IPS-NIHi11 (cell line): ENCODE data around the gene SEMA3E.
"Not testable (repeated sequence)": the region's sequence is repeated elsewhere in the genome, so short reads cannot be mapped to it uniquely, and the experiment has no call there.

Experiments used
- DNase-seq: peaks from one replicate; pipeline ENCODE4 v3.0.0; 2012; ENCODE audit warnings: mixed read lengths, low spot score

SEMA3E gene

DNA sequence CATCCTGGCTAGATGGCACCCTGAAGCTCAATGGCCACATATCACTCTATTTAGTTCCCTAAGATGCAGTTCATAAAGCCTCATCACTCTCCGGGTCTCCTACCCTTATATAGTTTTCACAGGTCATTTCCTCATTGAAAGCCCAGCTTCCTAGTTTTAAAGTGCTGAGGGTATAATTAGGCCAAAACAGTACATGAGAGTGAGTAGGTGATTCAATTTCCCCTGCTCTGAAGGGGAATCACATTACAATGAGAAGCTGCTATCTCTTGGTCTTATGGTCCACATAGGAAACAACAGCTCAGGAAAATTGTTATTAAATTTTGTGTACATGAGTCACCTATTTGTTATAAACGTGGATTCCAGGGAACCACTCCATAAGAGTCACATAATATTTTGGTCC is 162.0 kb downstream of the SEMA3E start:
- no peak for DNase-seq

DNA sequence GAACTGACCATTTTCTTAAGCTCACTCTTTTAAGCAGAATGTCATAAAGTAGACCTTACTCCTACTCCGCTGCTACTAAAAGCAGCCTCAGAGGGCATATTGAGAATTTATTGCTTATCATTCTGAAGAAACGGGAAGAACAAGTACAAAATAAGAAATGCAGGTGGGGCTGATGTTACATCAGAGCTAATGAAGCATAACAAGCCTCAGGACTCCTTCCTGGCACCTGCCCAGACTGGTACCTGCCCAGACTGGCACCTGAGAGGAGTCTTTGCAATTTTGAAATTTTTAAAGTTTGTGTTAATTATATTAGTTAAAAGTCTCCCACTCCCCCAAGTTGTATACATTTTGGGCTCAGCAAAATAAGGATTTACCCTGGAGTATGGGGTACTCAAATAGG is 162.4 kb downstream of the SEMA3E start:
- no peak for DNase-seq

- DNase-seq = no peak
These were observed 164.1 kb downstream of the SEMA3E start for GRCh38 chr7:83484826-83485225.

DNA sequence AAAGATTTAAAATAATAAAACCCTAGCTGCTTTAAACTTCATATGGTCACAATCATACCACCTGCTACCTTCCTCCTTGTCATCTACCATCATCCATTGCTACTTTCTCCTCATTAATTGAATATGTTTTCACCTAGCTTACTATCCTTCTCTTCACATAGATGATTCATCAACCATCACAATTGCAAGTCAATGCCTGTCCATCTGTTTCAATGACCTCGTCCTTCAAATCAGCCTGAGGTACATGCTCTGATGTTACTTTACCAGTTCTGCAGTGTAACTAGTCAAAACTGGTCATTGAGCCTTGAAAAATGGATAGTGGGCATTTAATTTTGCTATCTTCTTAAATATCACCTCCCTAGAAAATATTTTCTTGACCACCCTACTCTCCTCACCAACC is 164.7 kb downstream of the SEMA3E start:
- no peak for DNase-seq

GRCh38 chr7:83478616-83479015 is 170.3 kb downstream of the SEMA3E start:
- no peak for DNase-seq

GRCh38 chr7:83476511-83477050 is 172.4 kb downstream of the SEMA3E start:
- no peak for DNase-seq

GRCh38 chr7:83475420-83475819 is 173.5 kb downstream of the SEMA3E start:
- peak; percentile 28 for DNase-seq

- DNase-seq = no peak
These were observed 176.6 kb downstream of the SEMA3E start for GRCh38 chr7:83472376-83472775.

DNA sequence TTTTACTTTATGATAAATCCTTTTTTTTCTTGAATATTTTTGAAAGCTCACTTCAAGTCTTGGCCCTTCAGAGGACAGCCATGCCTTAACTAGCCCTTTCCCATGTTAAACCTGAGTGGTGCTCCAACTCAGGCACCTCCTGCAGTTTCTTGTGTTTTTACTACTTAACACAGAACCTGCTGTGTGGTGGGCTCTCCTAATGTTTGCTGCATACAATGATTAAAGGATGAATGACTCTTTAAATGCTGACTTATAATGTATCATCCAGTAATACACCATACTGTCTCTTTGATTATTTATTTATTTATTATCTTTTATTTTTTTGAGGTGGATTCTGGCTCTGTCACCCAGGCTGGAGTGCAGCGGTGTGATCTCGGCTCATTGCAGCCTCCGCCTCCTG is 179.4 kb downstream of the SEMA3E start:
- peak; percentile 14 for DNase-seq

- DNase-seq = no peak
These were observed 179.9 kb downstream of the SEMA3E start for GRCh38 chr7:83469076-83469475.

DNA sequence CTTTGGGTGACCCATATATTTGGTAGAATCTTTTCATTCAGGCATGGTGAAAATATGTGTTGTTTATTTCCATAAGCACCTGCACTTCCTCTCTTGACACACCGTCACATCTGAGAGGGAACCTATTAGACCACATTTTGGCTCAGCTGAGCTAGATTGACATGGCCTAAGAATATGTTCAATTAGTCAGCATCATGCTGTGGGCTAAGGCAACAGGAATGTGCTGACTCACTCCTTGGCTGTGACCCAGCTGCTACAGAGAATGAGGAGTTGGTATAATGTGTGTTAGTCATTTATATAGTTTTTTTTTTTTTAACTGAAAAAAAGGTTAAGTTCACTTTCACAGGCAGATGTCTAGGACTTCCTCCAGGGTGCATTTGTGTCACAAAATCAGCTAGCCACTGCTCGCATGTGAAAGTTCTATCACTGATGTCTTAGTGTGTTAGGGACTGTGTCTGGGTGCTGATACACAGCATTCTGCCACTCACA is 180.6 kb downstream of the SEMA3E start:
- DNase-seq = peak; percentile 71

GRCh38 chr7:83467493-83467892 is 181.4 kb downstream of the SEMA3E start:
- DNase-seq = no peak

DNA sequence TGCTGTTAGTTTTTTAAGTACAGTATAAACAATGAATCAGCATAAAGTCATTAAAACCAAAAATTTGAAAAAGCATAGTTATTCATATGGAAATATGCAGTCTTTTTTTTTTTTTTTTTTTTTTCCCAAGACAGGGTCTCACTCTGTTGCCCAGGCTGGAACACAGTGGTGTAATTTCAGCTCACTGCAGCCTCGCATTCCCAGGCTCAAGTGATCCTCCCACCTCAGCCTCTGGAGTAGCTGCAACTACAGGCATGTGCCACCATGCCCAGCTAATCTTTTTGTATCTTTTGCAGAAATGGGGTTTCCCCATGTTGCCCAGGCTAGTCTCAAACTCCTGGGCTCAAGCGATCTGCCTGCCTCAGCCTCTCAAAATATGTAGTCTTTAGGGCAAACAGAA is 182.0 kb downstream of the SEMA3E start:
- no peak for DNase-seq

GRCh38 chr7:83466187-83466923 is 182.6 kb downstream of the SEMA3E start:
- DNase-seq = no peak

DNA sequence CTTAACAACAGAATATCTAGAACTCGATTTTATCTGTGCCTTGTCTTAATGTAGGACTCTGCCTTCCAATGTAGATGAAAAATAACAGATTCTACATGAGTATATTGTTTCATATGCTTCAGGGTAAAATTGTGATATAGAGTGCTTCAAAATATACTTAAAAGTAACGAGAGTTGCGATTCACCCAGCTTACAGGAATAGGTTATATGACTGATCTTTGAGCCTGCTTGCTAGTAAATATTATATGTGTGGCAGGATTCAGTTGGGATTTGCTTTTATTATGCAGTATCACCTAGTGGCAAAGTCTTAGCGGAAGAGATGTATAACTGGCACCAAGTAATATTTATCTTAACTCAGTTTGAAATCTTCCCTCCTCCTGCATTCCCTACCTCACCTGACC is 183.3 kb downstream of the SEMA3E start:
- no peak for DNase-seq

DNA sequence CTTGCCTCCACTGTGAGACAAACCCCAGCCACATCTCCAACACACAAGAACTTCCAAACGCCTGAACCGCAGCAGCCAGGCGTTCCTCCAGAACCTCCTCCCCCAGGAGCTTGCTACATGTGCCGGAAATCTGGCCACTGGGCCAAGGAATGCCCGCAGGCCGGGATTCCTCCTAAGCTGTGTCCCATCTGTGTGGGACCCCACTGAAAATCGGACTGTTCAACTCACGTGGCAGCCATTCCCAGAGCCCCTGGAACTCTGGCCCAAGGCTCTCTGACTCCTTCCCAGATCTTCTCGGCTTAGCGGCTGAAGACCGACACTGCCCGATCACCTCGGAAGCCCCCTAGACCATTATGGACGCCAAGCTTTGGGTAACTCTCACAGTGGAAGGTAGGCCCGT is 187.1 kb downstream of the SEMA3E start:
- not testable (repeated sequence) for DNase-seq

DNA sequence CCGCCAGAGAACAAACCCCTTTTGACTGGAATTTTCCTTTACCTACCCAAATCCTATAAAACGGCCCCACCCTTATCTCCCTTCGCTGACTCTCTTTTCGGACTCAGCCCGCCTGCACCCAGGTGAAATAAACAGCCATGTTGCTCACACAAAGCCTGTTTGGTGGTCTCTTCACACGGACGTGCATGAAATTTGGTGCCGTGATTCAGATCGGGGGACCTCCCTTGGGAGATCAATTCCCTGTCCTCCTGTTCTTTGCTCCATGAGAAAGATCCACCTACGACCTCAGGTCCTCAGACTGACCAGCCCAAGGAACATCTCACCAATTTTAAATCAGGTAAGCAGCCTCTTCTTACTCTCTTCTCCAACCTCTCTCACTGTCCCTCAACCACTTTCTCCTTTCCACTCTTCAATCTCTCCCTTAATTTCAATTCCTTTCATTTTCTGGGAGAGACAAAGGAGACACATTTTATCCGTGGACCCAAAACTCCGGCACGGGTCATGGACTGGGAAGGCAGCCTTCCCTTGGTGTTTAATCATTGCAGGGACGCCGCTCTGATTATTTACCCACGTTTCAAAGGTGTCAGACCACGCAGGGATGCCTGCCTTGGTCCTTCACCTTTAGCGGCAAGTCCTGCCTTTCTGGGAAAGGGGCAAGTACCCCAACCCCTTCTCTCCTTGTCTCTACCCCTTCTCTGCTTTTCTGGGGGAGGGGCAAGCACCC is 188.8 kb downstream of the SEMA3E start:
- not testable (repeated sequence) for DNase-seq

GRCh38 chr7:83459101-83459929 is 189.6 kb downstream of the SEMA3E start:
- not testable (repeated sequence) for DNase-seq

DNA sequence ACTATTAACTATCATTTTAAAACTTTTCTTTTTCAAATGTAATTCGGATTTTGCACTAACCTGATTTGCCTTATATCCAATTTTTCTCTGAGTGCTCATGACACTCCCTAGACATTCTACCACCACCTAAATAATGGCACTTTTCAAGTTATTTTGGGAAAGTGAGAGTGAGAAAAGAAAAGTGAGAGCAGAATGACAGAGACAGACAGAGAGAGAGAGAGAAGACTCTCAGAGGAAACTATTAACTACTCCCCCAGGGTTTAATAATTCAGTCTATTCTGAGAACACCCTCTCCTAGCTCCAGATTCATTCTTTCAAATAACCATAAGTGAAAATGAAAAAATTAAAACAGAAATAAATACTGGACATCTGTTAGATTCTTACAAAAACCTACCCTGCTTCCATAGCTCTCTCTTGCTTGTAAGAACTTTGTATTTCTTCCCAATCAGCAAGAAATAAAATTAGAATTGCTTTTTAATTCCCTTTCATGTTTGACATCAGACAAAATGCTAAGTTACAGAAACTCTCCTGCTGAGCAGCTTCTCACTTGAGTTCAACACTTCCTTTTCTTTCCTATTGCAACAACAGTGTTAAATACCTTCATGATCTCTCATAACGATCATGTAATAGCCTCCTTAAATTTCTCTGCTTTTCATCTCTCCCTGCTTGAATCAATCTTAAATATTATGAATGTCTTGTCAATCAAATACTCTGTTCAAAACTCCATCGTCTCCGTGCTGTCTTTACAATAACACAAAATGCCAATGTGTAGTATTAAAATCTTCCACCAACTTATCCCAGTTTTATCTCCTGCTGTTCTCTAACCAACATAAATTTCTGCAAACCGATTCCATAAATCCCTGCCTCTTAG is 191.7 kb downstream of the SEMA3E start:
- DNase-seq = no peak

GRCh38 chr7:83456413-83456812 is 192.5 kb downstream of the SEMA3E start:
- no peak for DNase-seq

DNA sequence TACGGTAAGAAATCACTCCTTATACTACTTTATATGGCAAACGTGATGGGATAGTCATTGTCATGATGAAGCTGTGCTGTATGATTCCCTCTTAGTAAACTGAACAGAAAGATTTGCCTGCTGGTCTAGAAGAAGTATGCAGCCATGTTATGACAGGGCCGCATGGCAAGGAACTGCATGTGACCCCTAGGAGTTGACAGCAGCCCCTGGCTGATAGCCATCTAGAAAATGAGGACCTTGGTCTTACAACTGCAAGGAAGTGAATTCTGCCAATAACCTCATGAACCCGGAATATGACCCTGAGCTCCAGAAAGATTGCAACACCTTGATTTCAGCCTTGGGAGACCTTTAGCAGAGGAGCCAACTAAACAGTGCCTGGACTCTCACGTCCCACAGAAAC is 193.3 kb downstream of the SEMA3E start:
- no peak for DNase-seq
